A549 (cell line): ENCODE measurements around the gene WDR38. TPM values are rescaled to one million over a fixed set of nuclear protein-coding genes. Genes with fewer than 3 reads are reported as not detected.
A peak's percentile ranks its signal among the peaks of the same experiment; 100 is the strongest.

Experiments used
- ATAC-seq, 2 experiments: fragments of 200-7000 bp in 1 of 2; fragments of >200 bp in 1 of 2; cut with Nextera tagmentation in 1 of 2; cut with Tn5 transposase in 1 of 2; 3 replicates each; pipeline versions ENCODE4 v1.8.0 to v1.9.1; 2018 to 2020; ENCODE audit warnings: mild to moderate bottlenecking in 1 of 2, moderate library complexity in 1 of 2
- CTCF ChIA-PET: fragments of 300-600 bp; sonication (Branson Sonifier 250); formaldehyde crosslinking; extraction: SDS; loops from one replicate; lab custom pipeline; 2021; ENCODE audit warnings: antibody characterized with exemption, inconsistent platforms; lab: Yijun Ruan, JAX
- POLR2A ChIA-PET: fragments of 350-600 bp; formaldehyde crosslinking; extraction: SDS; loops from one replicate; lab custom pipeline; 2021; ENCODE audit warnings: antibody characterized with exemption, inconsistent platforms; lab: Yijun Ruan, JAX
- DNase-seq, 2 experiments: peaks; one replicate each; pipeline versions ENCODE4 v3.0.0 to v3.0.0-alpha.2; 2011 to 2016; ENCODE audit warnings: low read depth in 1 of 2, low spot score in 1 of 2
- FAIRE-seq: peaks from 2 replicates; lab custom pipeline; 2011; peaks lifted over from hg19 to GRCh38; lab: Jason Lieb, UNC
- H3K27ac ChIP-seq, 2 experiments: fragments of >200 bp; sonication (Bioruptor Twin); formaldehyde crosslinking; 3 replicates each; pipeline ENCODE4 v1.5.1; 2016 to 2017
- H3K4me1 ChIP-seq: fragments of >200 bp; sonication (Bioruptor Twin); formaldehyde crosslinking; 3 replicates; pipeline ENCODE4 v1.6.1; 2016
- H3K4me2 ChIP-seq: fragments of >200 bp; sonication (Bioruptor Twin); formaldehyde crosslinking; 3 replicates; pipeline ENCODE4 v1.6.1; 2016
- H3K4me3 ChIP-seq: fragments of >200 bp; sonication (Bioruptor Twin); formaldehyde crosslinking; 3 replicates; pipeline ENCODE4 v1.5.1; 2016
- H3K9me3 ChIP-seq: fragments of >200 bp; sonication (Bioruptor Twin); formaldehyde crosslinking; 3 replicates; pipeline ENCODE4 v1.6.1; 2016
- CBX2 ChIP-seq: fragments of 200-600 bp; sonication (generic); IDR thresholded peaks from 2 replicates; pipeline ENCODE4 v1.6.1; 2016; ENCODE audit warnings: low read depth, mild to moderate bottlenecking, borderline replicate concordance
- CBX8 ChIP-seq: fragments of 200-600 bp; sonication (generic); IDR thresholded peaks from 2 replicates; pipeline ENCODE4 v1.6.1; 2016
- CHD4 ChIP-seq: fragments of 200-600 bp; sonication (generic); IDR thresholded peaks from 2 replicates; pipeline ENCODE4 v1.6.1; 2016; ENCODE audit warnings: antibody characterized with exemption, mild to moderate bottlenecking, borderline replicate concordance
- EHMT2 ChIP-seq: fragments of 200-600 bp; sonication (generic); IDR thresholded peaks from 2 replicates; pipeline ENCODE4 v1.6.1; 2016; ENCODE audit warnings: antibody characterized with exemption, low read depth, mild to moderate bottlenecking, moderate library complexity
- EP300 ChIP-seq, 2 experiments: fragments of >200 bp; sonication (Bioruptor Twin); formaldehyde crosslinking; IDR thresholded peaks; 2 replicates in 1 of 2; 3 replicates in 1 of 2; pipeline ENCODE4 v1.6.1; 2016 to 2017
- FOSB ChIP-seq: fragments of 250-450 bp; sonication (Bioruptor Pico); IDR thresholded peaks from 2 replicates; pipeline ENCODE4 v1.5.0; 2020; ENCODE audit warnings: mild to moderate bottlenecking, moderate library complexity
- HEYL ChIP-seq: fragments of 250-450 bp; sonication (Bioruptor Pico); IDR thresholded peaks from 2 replicates; pipeline ENCODE4 v1.8.0; 2021; ENCODE audit warnings: mild to moderate bottlenecking, moderate library complexity
- HOXA7 ChIP-seq: fragments of 250-450 bp; sonication (Bioruptor Pico); IDR thresholded peaks from 2 replicates; pipeline ENCODE4 v1.5.0; 2020; ENCODE audit warnings: mild to moderate bottlenecking, moderate library complexity
- HOXB5 ChIP-seq: fragments of 250-450 bp; sonication (Bioruptor Pico); IDR thresholded peaks from 2 replicates; pipeline ENCODE4 v1.5.0; 2020; ENCODE audit warnings: mild to moderate bottlenecking, moderate library complexity
- JUNB ChIP-seq: fragments of >200 bp; sonication (Bioruptor Twin); formaldehyde crosslinking; IDR thresholded peaks from 2 replicates; pipeline ENCODE4 v1.6.1; 2016
- MAZ ChIP-seq: fragments of 150-350 bp; IDR thresholded peaks from 2 replicates; pipeline ENCODE4 v1.6.1; 2014; ENCODE audit warnings: antibody characterized with exemption, low read depth, low read length, borderline replicate concordance
- POLR2AphosphoS2 ChIP-seq: conservative IDR thresholded peaks from 2 replicates; pipeline ENCODE4 v1.6.1; 2012; ENCODE audit warnings: low read length, improper control_type of control experiment, inconsistent platforms
- RAD21 ChIP-seq, 2 experiments: fragments of >200 bp in 1 of 2; sonication (Bioruptor Twin) in 1 of 2; formaldehyde crosslinking in 1 of 2; IDR thresholded peaks in 1 of 2; conservative IDR thresholded peaks in 1 of 2; 2 replicates in 1 of 2; 3 replicates in 1 of 2; pipeline ENCODE4 v1.6.1; 2012 to 2018; ENCODE audit warnings: inconsistent platforms in 1 of 2
- SREBF2 ChIP-seq: fragments of 450-650 bp; IDR thresholded peaks from 2 replicates; pipeline ENCODE4 v1.6.1; 2014; ENCODE audit warnings: mild to moderate bottlenecking, moderate library complexity
- TFCP2L1 ChIP-seq: fragments of 250-450 bp; sonication (Bioruptor Pico); IDR thresholded peaks from 2 replicates; pipeline ENCODE4 v1.5.0; 2021; ENCODE audit warnings: mild to moderate bottlenecking
- TP53 ChIP-seq: fragments of 250-450 bp; sonication (Bioruptor Pico); IDR thresholded peaks from 2 replicates; pipeline ENCODE4 v1.5.0; 2021; ENCODE audit warnings: mild to moderate bottlenecking, moderate library complexity
- ZC3H11A ChIP-seq: fragments of 450-650 bp; IDR thresholded peaks from 2 replicates; pipeline ENCODE4 v1.6.1; 2014; ENCODE audit warnings: antibody characterized with exemption, mild to moderate bottlenecking
- ZFP36 ChIP-seq: fragments of 450-650 bp; IDR thresholded peaks from 2 replicates; pipeline ENCODE4 v1.6.1; 2014; ENCODE audit warnings: borderline replicate concordance; ENCODE audit not compliant: partially characterized antibody
- WGBS: methylation state at CpG from one replicate; pipeline ENCODE4 v1.1.6; 2017; ENCODE audit errors: missing lambda C conversion rate; 5-methylcytosine and 5-hydroxymethylcytosine counted together
- polyA plus RNA-seq, 4 experiments: library from polyadenylated mRNA; depleted of rRNA in 3 of 4; stranded (reverse); fragments of >200 nt; fragmentation: RNase III in 1 of 4; extraction: RNeasy Plus Mini Kit Qiagen cat#74134 plus additional on column Dnase treatment in 1 of 4; gene quantifications; 2 replicates in 3 of 4; 3 replicates in 1 of 4; pipeline ENCODE4 v1.2.3, GENCODE V29; 2011 to 2017
- TF ChIP-seq, protein P1 (sequence below): fragments of 200-600 bp; sonication (generic); IDR thresholded peaks from 2 replicates; pipeline ENCODE4 v1.6.1; 2016; ENCODE audit warnings: antibody characterized with exemption, mild to moderate bottlenecking, moderate library complexity
- TF ChIP-seq, protein P2 (sequence below): IDR thresholded peaks from 2 replicates; pipeline ENCODE4 v1.6.1; 2012; ENCODE audit warnings: low read depth, borderline replicate concordance

The WDR38 gene
- polyA plus RNA-seq, 2 of the 4 experiments (the other 2 are of a cell fraction) = not detected

DNA sequence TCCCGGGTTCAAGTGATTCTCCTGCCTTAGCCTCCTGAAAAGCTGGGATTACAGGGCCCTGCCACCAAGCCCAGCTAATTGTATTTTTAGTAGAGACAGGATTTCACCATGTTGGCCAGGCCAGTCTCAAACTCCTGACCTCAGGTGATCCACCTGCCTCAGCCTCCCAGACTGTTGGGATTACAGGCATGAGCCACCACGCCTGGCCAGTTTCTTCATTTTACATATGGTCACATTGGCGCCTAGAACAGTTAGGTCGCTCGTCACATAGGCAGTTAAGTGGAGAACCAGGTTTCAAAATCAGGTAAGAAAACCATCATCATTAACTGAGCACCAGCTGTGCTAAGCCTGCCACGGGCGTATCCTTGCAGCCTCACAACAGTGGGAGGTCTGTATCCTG is 40.2 kb upstream of the WDR38 start:
- no peak for DNase-seq
- ChIA-PET CTCF (interaction anchor here (2.0 to 40.0 kb wide), 5 partner anchors 19 to 48 kb away, joined by 4 to 785 read pairs (median 45); partner anchors contain the start of genes NR6A1, OLFML2A and WDR38), POLR2A (interaction anchor here (1.1 kb wide), 1 partner anchor 40 kb away, joined by 4 read pairs; no protein-coding TSS in a partner anchor)
- peak overlapping the region; percentile 90 to 93 for H3K27ac ChIP-seq
- H3K4me2 ChIP-seq = peak overlapping the region; percentile 78
- no peak for ATAC-seq
- 95% methylated on average over 7 of the region's 7 CpGs for WGBS
- H3K4me3 ChIP-seq = no peak overlapping the region
- peaks cover 42% of the 10 kb centered on the region for H3K4me1 ChIP-seq
- TF ChIP-seq JUNB = no peak
- no peak for TF ChIP-seq CBX8
- TF ChIP-seq, protein P1, sequence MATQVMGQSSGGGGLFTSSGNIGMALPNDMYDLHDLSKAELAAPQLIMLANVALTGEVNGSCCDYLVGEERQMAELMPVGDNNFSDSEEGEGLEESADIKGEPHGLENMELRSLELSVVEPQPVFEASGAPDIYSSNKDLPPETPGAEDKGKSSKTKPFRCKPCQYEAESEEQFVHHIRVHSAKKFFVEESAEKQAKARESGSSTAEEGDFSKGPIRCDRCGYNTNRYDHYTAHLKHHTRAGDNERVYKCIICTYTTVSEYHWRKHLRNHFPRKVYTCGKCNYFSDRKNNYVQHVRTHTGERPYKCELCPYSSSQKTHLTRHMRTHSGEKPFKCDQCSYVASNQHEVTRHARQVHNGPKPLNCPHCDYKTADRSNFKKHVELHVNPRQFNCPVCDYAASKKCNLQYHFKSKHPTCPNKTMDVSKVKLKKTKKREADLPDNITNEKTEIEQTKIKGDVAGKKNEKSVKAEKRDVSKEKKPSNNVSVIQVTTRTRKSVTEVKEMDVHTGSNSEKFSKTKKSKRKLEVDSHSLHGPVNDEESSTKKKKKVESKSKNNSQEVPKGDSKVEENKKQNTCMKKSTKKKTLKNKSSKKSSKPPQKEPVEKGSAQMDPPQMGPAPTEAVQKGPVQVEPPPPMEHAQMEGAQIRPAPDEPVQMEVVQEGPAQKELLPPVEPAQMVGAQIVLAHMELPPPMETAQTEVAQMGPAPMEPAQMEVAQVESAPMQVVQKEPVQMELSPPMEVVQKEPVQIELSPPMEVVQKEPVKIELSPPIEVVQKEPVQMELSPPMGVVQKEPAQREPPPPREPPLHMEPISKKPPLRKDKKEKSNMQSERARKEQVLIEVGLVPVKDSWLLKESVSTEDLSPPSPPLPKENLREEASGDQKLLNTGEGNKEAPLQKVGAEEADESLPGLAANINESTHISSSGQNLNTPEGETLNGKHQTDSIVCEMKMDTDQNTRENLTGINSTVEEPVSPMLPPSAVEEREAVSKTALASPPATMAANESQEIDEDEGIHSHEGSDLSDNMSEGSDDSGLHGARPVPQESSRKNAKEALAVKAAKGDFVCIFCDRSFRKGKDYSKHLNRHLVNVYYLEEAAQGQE = no peak
- no peak for TF ChIP-seq EHMT2
- TF ChIP-seq TP53 (CRISPR knock-in tag) = no peak
- no peak for TF ChIP-seq HEYL
- no peak for TF ChIP-seq TFCP2L1 (CRISPR knock-in tag)
- no peak for TF ChIP-seq MAZ
- TF ChIP-seq CBX2 = no peak
- no peak for TF ChIP-seq HOXA7 (CRISPR knock-in tag)
- TF ChIP-seq EP300 (IDR thresholded peaks at IDR 0.05) = no peak
- TF ChIP-seq ZC3H11A = no peak
- no peak for TF ChIP-seq SREBF2
- TF ChIP-seq FOSB (CRISPR knock-in tag) = no peak
- no peak for TF ChIP-seq RAD21 (conservative IDR thresholded peaks at IDR 0.05 in 1 of 2, IDR thresholded peaks at IDR 0.05 in 1 of 2)
- no peak for TF ChIP-seq CHD4
- TF ChIP-seq POLR2AphosphoS2 = no peak
- no peak for TF ChIP-seq ZFP36
- TF ChIP-seq HOXB5 (CRISPR knock-in tag) = no peak
- H3K9me3 ChIP-seq = no peaks in the 10 kb centered on the region
- FAIRE-seq = no peak

DNA sequence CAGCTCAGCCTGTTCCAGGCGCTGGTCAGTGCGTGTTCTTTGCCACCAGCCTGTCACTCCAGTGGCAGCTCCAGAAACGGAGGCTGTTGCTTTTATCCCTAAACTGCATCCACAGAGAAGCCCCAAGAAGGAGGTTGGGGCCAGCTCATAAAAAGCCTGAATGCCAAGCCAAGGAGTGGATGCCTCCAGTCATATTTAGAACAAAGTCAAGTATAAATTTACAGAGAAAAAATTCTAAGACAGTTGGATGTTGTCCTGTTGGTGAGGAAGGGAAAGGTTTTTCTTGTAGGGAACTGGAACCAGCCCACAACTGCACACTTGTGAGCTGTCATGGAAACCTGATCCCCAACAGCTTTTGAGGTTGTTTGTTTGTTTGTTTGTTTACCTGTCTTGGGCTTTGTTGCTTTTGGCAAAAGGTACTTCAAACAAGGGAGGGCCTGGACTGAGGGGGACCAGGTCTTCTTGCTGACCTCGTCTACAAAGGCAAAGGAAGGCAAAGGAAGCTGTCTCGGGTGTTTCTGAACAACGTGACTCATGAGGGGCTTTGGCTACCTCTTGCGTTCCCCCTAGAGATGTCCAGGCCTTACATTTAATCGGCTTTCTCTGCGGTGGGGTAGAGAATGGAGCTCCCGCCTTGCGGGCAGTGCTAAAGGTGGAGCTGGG is 39.6 kb upstream of the WDR38 start:
- H3K27ac ChIP-seq = peak overlapping the region; percentile 90 to 93; a peak in 5 of 6 replicates
- CTCF ChIA-PET = interaction anchor here (0.6 to 40.0 kb wide), 9 partner anchors 10 to 83 kb away, joined by 3 to 785 read pairs (median 9); partner anchors contain the start of genes NR6A1, OLFML2A and WDR38
- H3K4me3 ChIP-seq = no peak overlapping the region
- H3K4me1 ChIP-seq = peaks cover 48% of the 10 kb centered on the region
- FAIRE-seq = no peak
- DNase-seq = no peak
- POLR2A ChIA-PET = interaction anchor here (1.1 kb wide), 1 partner anchor 39 kb away, joined by 4 read pairs; no protein-coding TSS in a partner anchor
- WGBS = 87% methylated on average over 10 of the region's 11 CpGs
- no peak overlapping the region for H3K4me2 ChIP-seq
- H3K9me3 ChIP-seq = no peaks in the 10 kb centered on the region
- no peak for ATAC-seq
- TF ChIP-seq JUNB = no peak
- TF ChIP-seq, protein P2, sequence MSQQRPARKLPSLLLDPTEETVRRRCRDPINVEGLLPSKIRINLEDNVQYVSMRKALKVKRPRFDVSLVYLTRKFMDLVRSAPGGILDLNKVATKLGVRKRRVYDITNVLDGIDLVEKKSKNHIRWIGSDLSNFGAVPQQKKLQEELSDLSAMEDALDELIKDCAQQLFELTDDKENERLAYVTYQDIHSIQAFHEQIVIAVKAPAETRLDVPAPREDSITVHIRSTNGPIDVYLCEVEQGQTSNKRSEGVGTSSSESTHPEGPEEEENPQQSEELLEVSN = no peak
